ENCODE data around the gene RNASE8.
"Not testable (repeated sequence)": the region's sequence is repeated elsewhere in the genome, so short reads cannot be mapped to it uniquely, and the experiment has no call there.

Gene RNASE8, protein sequence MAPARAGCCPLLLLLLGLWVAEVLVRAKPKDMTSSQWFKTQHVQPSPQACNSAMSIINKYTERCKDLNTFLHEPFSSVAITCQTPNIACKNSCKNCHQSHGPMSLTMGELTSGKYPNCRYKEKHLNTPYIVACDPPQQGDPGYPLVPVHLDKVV

DNA sequence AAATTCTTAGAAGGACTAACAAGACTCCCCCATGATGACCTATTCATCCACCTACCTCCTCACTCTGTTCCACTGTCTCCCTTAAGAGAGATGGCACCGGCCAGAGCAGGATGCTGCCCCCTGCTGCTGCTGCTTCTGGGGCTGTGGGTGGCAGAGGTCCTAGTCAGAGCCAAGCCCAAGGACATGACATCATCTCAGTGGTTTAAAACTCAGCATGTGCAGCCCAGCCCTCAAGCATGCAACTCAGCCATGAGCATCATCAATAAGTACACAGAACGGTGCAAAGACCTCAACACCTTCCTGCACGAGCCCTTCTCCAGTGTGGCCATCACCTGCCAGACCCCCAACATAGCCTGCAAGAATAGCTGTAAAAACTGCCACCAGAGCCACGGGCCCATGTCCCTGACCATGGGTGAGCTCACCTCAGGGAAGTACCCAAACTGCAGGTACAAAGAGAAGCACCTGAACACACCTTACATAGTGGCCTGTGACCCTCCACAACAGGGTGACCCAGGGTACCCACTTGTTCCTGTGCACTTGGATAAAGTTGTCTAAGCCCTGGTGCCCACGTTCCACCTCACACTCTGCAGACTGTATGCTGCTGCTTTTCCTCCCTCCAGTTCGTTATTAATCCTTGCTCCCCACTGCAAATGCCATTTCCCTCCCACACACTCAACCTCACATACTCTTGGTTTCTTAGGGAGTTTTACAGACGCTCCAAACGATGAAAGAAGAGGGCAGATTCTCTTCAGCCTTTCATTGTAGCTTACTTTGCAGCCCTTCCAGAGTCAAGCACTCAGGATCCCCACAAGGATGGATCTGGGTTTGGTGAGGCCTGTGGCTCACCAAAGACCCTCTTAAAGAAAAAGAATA lies at the start of gene RNASE8:
Gene RNASE8 (plus strand): TSS at position 20 of the 873 bp plus-strand sequence. CDS start 71 bp downstream, at position 91.
- no peak for DNase-seq

DNA sequence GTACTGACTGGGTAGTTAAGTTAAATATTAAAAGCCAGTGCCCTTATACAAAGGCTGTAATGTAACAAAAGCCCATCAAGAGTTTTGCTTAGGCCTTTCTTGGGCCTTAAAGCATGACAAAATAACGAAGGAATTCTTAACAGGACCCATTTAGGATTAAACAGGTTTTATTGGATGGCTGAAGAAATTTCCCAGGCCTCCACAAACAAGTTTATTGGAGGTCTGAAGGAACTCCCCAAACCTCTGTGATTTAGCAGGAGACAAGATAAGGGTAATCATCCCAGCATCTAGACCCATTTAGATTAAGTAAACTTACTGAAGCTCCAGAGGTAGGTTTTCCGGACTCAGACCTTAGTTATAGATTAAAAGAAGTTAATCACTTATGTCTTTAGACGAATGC lies 47.9 kb upstream of the RNASE8 start:
- DNase-seq: not testable (repeated sequence)

DNA sequence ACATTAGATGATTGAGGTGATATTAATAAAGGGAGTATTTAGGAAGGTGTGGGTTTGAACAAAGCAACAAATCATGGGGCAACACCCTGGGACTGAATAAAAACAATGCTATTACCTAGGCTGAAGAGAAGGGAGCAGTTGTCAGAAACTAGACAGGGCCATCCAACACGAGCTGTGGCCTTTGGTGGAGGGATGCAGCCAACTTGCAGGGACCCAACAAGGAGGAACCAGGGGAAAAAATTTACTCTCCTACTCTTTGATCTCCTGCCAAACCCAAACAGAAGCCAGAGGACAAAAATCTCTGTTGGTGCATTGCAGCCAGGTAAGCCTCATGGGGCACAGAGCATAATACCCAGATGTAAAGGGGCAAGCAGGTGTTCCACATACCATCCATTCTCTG lies 46.5 kb upstream of the RNASE8 start:
- no peak for DNase-seq

DNA sequence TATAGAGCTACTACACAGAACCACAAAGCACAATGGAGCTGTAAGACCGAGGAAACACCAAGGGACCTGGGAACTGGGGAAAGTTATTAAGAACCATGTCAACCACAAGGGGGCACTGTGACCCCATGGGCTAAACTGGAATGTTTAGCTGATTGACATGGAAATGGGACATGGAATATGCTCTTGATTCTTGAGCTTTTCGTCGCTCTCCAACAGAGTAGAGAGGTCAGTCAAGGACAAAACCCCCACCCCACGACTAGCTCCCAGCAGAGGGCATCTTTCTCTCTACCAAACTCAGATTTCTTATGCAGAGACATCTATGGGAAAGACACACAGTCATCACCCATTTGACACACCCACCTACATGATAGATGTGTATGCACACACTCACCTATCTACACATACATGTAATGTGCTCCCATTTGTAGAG lies 42.8 kb upstream of the RNASE8 start:
- DNase-seq: peak; percentile 85

DNA sequence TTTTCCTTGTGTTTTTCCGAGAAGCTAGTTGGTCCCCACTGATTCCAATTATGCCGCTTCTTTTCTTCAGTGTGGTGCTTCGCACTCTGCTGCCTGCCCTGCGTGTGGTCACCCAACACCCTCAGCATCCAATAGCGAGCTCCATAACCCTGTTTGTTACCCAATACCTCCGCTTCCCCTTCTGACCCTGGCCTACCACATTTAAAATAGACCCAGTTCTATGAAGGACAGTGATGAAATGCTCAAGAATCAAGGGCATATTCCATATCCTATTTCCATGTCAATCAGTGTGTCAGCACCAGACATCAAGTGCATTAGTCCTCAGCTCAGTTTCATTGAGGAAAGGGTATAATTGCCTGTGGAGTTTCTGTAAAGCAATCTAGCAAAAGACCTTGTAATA lies 42.3 kb upstream of the RNASE8 start:
- no peak for DNase-seq

DNA sequence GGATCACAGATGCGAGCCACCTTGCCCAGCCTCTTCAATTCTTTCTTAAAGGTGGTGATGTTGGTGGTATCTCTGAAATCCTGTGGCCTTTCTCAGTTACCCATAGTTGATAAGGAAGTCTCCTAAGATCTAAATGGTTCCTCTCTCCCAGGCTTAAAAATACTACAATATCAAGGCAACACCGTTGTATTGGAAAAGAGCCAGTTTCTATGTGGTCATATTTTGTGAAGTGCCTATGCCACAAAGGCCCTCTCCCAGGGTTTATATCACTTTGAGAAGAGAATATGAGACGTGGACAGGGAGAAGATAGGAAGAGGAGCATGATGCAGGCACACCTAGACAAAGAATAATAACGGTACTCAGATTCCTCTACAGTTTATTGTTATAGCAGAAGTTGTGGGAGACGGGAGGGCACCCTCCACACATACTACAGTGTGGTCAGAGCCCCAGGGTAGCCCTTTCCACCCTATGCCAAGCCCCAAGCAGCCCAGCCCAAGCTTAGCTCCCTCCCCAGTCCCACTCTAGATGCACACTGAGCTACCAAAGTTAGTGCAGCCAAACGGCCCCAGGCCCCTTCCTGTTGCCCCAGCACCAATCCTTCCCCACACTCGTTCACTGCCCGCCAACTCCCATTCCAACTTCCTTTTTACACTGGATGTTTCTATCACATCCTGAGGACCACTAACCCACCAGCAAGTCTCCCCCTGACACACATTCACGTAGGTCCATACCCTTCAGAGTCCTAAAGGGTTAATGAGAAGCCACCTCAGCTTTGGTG lies 41.0 kb upstream of the RNASE8 start:
- DNase-seq: no peak

DNA sequence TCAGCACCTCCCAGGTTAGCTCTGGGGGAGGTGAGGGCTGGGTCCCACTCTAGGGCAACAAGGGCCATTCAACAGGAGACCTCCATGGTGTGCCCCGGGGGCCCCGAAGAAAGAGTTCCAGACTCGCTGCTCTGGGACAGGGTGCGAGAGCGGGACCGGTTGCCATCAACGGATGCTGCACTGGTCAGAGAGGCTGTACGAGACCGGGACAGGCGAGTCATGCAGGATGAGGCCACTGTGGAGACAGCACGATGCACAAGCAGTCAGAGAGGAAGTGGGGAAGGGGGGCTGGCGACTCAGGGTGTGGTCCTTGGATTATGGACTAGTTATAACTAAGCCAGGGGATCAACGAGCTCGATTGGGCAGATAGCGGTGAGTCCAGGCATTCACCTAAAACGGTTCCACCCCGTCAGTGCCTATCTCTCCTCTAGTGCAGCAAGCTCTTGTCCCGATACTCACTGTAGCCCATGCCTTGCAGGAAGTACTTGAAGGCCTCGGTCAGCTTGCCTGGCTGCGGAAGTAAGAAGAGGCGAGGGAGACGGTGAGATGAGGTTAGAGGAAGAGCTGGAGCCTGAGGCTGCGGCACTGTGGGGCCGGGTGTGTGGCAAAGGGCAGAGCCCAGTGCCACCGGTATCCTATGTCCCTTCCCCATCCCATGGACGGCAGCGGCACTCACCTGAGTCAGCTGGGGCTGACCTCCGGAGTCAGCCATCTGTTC lies 39.9 kb upstream of the RNASE8 start:
- no peak for DNase-seq

DNA sequence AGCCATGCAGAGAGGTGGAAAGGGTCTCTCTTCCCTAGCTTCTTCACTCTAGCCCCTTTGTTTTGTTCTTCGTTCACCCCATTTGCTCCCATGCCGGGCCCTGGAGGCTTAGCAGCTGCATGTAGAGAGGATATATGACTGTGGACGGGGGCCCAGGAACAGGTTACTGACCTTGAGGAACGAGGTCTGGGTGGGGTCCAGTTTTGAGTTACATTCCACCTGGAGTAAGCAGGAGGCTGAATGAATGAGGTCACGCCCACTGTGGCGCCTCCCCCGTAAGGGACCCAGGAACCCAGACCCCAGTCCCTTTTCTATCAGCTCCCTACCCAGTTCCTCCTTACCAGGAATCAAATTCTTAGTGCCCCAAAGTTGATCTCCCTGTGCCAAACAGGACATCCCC lies 39.3 kb upstream of the RNASE8 start:
- no peak for DNase-seq

DNA sequence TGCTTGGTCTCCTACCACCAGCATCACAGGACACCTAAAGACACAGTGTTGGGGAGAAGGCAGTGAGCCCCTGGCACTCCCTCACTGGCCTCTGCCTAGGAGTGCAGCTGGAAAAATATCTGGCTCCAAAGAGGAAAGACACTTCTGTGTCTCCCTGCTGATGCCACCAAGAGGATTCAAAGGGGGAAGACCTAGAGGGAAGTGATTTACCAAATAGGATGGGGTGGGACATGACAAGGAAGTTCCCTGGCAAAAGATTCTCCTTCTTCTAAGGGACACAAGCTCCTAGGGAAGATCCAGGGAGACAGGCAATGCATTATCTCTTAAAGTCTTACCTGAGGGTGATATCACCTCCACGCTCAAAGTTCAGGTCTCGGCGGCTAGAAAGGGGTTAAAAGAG lies 38.8 kb upstream of the RNASE8 start:
- no peak for DNase-seq

DNA sequence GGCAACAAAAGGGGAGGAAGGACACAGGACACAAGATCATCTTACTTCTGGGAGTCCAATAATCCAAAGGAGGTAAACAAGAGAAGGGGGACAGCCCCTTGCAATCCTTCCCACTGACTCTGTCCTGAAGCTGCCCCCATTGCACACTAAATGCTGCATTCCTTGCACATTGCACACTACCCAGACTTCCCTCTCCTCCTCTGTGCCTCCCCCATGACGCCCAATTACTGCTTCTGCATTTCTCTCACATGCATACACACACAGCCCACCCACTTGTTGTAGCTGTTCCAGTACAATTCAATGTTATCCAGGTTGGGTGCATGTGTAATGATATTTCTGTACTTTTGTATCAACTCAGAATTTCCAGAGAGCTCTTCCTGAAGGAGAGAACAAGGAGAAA lies 38.3 kb upstream of the RNASE8 start:
- no peak for DNase-seq

DNA sequence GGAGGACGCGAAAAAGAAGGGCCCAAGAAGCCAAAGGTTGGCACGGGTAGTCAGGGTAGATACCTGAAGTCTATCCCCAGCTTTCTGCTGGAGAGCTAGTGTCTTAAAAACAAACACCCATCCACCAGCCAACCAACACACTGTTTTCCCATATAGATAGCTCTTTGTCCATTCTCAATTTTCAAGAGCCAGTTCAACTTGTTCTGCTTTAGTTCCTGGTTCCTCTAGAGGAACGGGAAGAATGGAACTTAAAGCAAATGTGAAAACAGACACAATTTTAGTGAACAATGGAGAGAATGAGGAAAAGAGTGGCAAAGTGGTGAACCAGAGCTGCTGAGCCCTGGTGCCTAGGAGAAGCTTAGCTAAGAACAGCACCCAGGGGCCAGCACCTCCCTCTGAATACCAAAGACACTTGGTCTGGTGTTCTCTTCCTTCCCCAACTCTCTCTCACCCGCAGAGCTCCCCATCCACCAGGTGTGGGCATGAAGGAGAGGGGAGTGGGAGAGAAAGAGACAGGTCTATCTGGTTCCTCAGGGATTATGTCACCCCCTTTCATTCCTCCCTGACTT lies 36.6 kb upstream of the RNASE8 start:
- no peak for DNase-seq

DNA sequence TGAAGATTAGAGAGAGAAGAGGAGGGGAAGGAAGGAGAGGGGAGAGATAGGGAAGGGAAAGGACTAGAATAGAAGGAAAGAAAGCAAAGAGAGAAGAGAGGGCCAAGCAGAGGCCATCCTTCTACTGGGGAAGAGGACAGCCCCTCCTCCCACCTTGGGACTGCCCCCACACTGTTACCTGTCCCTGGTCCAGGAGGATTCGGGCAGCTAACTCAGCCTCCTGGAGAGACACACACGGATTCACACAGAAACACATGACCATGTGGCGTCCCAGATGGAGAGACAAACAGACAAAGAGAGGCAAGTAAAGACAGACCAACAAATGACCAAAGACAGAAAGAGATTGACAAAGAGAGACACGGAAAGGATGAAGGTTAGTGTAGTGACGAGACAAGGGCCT lies 34.9 kb upstream of the RNASE8 start:
- no peak for DNase-seq

DNA sequence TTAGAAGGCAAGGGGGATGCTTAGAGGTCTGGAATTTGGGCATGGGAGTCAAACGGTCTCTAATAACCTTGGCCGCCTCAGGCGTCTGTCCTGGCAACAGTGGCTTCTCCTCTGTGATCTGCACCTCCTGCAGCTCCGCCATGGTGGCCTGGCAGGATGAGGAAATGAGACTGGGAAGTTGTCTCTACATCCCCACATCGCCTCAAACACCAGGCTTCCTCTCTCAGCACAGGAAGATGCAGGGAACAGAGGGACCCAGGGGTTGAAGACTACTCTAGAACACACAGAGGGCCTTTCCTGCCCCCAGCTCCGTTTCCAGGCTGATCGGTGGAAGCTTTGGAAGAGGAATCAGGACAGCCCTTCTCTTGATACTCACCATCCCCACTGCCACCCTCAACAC lies 34.4 kb upstream of the RNASE8 start:
- no peak for DNase-seq

DNA sequence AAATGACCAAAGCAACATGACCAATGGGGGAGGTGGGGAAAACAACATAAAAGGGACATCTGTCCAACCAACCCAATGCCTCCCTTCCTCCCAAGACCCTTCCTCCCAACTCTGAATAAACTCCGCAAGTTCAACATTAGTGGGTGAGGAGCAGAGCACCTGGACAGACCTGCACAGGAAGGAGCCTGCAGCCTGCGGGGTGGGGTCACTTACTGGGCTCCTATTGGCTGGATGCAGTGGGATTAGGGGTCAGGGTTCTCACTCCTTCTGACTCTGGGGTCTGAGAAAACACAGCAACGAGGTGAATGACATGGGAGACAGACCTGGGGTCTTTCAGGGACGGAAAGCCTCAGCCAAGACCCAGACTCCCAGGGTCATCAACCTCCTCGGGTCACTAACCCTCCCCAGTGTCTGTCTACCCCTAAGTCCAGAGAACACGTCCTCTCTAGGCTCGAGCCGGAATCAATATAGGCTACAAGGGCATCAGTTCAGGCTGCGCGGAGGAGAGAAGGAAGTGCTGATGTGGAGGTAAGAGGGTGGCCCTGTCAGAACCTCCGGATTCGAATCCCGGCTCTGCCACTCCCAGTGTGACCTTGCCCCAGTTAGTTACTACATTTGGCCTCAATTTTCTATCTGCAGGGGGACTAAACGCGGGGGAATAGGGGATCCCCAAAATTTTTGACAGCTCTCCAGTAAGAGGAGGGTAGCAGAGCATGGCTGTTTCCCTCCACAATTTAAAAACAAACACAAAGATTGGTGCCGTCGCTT lies 33.6 kb upstream of the RNASE8 start:
- no peak for DNase-seq

DNA sequence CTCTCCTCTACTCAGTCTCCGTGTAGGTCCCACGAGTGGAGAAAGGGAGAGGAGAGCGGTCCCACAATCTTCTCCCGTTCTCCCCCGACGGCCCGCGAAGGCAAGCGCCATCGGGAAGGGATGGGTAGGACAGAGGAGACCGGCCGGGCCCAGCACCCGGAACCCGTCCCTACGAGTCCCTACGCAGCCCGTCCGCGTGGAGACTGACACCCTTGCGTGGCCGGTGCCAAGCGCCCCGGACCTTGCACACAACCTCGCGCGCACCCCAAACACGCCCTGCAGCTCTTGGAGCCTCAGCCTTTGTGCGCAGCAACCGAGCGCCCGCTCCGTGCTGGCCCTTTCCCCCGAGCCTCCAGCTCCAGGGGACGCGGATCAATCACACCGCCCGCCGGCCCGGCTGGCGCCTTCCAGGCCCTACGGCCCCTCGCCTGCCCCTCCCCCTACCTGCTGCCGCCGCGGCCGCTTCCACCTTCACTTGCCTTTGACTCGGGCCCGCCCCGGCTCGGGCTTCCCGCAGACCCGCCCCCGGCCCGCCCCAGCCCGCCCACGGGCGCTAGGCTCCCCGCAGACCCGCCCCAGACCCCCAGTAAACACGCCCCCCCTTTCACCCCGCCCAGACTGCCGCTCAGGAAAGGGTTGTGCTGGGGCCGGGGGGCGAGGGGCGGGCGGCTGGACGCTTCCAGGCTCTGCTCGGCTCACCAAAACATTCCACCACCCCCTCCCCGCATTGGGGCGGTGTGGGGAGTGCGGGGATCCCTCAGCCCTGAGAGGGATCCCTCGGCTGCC lies 32.8 kb upstream of the RNASE8 start, which contains the start of gene NDRG2:
Gene NDRG2 (minus strand): TSS at position 477 of the 786 bp plus-strand sequence. CDS start 1,746 bp downstream, outside the sequence.
- DNase-seq: peak; percentile 79

DNA sequence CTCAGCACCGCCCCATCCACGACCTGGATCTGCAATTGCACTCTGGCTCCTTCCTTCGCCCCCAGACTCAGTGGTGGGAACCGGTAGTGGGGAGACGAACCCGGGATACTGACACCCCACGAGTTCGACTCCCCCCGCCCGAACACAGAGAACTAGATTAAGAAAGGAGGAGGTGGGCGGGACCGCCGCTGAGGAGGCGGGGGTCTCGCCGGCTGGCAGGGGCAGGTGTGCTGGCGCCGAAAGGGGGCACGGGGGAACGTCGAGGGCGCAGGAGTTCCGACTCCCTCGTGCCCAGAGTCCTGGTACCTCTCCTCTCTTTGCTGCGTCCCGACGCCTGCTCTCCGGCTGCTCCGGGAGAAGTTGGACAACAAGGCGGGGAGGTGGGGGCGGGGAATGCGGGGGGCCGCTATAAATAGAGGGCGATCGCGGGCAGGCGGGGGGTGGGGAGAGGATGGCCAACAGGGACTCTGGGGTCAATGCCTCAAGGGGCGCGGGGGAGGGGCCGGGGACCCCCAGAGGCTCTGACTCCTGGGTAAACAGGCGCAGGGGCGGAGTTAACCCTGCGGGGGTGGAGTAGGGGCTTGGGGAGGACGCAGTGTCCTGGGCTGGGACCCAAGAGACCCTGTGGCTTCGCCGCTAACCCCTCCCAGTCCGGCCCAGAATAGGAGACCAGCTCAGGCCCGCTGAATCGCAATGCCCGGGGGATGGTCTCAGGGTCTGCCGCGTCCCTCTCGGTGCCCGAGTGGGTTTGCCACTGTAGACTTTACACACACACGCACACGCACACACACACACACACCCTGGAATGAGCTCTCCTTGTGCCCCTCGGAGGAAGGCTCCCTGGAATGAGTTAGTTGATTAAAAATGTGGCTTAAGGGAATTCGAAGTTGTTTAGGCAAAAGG lies 32.0 kb upstream of the RNASE8 start:
- peak; percentile 40 for DNase-seq

DNA sequence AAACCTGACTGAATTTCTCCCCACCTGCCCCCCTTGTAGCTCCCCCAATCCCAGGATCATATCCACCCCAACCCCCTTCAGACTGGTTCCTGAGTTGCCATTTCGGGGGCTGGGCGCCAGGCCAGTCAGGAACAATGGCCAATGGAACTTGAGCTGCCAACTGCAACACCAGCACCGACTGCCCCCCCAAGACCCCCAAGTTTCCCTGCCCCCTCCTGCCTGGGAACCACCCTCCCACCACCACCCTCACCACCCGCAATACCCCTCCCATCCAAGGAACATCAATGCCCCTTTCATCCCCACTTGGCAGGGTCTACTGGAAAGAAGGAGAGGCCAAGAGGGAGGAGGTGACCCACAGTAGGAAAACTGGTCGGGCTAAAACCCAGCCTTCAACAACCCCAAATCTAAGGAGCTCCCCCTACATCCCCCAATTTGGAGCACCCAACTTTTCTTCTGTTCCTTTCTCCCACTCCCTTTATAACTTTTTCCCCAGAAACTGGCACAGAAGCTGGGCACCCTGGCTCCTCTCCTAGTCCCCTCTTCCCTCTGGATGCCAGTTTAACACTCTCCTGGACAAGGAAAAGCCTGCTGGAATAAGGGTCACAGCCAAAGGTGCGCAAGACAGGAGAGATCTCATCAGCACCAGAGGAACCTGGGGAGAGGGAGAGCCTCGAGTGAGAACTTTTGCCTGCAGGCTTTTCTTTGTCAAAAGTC lies 31.2 kb upstream of the RNASE8 start:
- no peak for DNase-seq

DNA sequence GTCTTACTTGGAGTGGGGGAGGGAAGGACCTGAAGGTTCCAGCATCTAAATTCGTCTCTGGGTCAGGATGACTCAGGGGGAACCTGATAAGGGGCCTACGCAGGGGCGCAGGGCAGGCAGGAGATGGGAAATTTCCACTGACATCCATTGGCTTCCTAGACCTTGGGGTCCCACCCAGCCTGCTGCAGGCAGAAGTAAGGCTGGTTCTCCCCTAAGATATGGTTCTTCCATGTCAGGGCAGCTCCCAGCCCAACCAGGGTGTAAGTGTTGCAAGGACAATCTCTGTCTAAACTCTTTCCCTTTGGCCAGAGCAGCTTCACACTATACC lies 30.7 kb upstream of the RNASE8 start:
- no peak for DNase-seq

DNA sequence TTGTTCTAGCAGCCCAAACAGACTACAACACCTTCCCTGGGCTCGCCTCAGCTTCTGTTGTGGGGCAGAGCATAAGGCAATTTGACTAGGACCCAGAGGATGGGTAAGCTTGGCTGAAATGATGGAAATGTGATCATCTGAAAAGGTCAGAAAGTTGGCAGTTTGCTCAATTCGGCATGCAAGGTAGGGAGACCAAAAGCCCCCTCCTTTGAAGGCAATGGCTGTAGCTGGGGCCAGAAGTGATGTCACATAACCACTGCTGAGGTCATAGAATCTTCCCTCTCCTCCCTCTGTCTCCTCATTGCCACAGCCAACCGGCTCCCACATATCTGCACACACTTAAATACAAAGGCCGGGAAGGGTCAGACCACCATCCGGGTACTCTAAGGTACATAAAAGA lies 27.7 kb upstream of the RNASE8 start, which contains the start of gene TPPP2:
Gene TPPP2 (plus strand): TSS at position 301 of the 400 bp plus-strand sequence. CDS start 365 bp downstream, outside the sequence.
- DNase-seq: no peak

Measured in NCI-H69 (cell line).